HG02588 (cell line): Measurements from ENCODE around the gene F13A1.

Source experiments
- ATAC-seq: cut with Tn5 transposase; IDR thresholded peaks from one replicate; pipeline ENCODE4 v1.9.1; 2021; ENCODE audit warnings: mild to moderate bottlenecking, moderate library complexity; ENCODE audit not compliant: unreplicated experiment

Gene F13A1

DNA sequence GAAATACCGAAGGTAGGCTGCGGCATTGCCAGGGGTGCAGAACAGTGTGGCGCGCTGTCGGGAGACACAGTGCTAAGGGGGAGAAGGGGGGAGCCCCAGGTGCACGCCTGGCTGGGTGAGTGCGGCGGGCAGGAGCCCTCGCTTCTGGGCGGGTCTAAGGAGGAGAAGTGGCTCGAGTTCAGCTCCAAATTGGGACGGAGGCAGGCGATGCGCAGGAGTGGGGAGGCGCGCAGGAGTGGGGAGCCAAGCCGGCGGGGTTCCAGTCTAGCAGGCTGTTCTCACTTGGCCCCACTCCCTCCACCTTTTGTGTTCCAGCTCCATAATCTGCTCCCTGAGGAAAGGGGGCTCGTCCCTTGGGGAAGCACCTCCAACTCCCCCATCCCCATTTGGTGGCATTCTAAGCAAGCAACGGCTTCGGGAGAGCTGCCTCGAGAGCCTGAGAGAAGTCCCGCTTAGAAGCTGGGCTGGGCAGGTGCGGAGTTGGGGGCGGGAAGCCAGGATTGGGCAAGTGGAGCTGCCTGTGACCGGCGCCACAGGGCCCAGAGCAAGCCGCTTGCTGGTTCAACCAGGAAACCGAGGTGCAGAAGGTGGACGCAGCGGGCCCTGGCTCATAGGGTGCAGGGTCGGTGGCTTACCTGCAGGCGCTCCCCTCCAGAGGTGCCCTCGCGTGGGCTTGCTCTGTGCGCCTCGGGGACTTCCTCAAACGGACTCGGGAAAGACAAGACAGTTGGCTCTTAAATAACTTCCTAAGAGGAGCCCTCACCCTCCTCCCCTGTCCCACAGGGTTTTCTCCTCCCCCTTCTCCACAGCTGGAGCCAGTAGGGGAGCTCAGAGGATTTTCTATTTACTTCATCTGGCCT, at the start of gene F13A1:
F13A1 (minus strand) TSS at position 711 of the 860 bp plus-strand sequence. CDS start 1,998 bp downstream, outside the sequence.
- ATAC-seq = no peak

DNA sequence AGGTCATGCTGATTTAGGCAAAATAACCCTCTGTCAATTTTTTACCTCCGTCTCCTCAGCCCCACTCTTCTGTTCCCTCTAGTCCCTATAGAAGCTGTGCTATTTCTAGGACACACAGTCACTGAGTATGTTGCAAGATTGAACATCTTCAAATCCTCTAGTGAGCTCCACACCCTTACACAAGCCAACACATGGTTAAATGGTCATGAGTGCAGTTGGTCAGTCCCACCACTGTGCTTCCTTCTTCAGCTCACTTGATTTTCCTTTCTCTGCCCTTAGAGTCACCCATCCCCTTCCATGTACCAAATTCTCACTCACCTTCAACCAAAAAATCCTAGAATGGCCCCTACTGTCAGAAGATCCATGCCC, 48.2 kb upstream of the F13A1 start:
- no peak for ATAC-seq

DNA sequence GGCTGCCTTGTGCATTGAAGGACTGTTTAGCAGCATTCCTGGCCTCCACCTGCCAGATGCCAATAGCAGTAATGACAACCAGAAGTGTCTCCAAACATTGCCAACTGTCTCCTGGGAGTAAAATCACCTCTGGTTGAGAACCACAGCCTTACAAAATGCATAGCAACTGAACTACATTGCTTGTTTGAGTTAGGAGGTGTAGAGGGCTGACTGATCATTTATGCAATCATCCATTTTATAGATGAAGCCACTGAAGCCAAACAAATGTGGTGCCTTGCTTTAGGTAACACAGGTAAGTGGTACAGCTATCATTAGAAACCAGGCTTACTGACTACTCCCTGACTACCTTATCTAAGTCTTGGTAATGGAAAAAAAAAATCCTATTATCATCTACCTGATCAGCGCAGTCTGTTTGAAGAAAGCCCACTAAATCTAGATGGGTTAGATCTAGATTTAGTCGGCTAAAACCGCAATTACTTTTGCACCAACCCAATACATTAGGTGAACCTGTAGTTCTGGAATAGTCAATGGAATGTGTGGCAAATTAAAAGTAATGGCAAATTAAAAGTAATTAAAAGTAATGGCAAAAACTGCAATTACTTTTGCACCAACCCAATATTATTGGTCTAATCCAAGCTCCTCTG, 47.7 kb upstream of the F13A1 start:
- ATAC-seq = no peak

DNA sequence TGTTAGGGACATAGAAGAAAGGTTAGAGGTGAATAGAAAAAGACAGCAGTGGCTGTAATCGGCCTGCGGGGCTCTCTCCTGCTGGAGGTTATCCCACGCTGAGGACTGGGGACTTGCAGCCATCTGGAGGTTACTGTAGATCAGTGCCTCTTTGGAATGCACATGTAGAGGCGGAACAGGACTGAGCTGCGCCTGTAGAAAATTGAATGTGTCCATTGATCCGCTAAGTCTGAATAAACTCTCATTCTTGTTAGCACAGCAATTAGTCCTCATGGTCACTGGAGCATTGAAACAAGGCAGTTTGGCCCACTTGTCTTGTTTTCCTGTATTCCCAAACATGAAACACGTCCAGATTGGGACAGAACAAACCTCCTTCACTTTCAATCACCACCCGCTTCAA, 46.3 kb upstream of the F13A1 start:
- no peak for ATAC-seq

DNA sequence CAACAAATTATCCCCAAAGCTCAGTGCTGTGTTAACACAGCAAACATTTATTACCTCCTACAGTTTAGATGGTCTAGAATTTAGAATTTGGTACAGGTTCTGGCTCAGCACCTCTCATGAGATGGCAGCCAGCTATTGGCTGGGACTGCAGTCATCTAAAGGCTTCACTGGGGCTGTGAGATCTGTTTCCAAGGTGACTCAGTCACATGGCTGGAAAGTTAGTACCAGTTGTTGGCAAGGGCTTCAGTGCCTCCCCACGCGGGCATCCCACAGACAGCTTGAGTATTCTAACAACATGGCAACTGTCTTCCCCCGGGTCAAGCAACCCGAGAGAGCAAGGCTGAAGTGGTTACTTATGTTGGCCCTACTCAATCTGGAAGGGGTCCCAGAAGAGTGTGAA, 44.8 kb upstream of the F13A1 start:
- ATAC-seq = no peak

DNA sequence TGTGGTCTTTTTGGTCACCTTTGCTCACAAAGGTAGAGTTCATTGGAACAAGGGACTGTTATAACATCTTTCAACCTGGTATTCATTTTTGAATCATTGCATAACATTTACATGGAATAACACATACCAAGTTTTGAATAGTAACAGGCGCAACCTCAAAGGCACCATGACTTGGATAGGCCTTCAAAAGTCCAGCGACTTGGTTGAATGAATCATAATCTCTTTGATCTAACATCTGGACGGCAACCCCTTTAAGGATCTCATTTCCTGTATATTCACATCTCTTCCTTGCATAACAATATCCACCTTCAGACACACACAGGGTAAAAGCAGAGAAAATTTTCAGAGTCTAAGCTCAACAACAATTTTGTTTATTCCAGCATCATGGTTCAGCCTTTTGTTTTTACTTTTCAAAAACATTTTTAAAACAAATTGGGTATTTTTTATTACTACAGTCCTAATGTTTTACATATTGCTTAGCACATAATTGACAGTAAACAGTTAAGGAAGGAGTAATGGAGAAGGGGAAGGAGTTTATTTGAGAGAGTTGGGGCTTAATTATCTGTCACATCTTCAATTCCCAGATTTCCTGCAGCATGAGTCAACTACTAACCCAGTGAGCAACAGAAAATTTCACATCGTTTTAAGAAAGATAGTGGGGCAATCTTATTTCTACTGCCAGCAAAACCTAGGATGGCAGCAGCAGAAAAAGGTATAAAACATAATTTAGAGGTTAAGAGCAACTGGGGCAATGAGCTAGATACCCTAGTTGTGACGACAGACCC, 41.8 kb upstream of the F13A1 start:
- ATAC-seq = no peak

DNA sequence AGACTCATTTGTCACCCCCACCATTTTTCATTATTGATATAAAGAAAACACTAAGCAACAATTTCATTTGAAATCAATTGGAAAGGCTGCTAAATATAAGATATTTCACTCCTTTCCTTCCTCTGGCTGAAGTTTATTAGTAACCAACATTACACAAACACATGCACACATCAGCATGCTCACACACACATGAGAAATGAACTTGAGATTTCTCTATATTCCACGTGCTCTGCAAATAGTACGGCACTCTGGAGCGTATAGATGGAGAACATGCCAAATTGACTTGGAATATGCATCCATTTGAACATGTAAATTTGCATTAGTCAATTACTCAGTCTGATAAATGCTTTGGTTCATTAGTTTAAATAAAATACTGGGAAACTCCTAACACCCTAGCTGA, 37.1 kb upstream of the F13A1 start:
- ATAC-seq = no peak

- ATAC-seq = no peak
Observed at GRCh38 chr6:6357032-6357431, 36.6 kb upstream of the F13A1 start.

DNA sequence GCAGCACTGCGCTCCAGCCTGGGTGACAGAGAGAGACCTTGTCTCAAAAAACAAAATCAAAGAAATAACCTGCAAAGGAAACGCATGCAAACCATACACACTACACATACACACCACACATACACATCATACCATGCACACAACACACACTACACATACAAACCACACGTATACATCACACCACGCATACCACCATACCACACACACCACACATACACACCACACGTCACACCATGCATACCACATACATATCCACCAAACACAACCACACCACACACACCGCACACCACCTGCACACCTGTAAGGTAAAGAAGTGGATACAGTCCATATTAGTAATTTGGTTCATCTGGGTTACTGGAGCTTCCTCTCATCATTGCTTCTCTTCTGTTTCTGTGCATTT, 32.3 kb upstream of the F13A1 start:
- ATAC-seq = no peak

GRCh38 chr6:6351511-6352025, 31.1 kb upstream of the F13A1 start:
- ATAC-seq = no peak

- no peak for ATAC-seq
Observed at GRCh38 chr6:6350696-6351095, 30.2 kb upstream of the F13A1 start.

DNA sequence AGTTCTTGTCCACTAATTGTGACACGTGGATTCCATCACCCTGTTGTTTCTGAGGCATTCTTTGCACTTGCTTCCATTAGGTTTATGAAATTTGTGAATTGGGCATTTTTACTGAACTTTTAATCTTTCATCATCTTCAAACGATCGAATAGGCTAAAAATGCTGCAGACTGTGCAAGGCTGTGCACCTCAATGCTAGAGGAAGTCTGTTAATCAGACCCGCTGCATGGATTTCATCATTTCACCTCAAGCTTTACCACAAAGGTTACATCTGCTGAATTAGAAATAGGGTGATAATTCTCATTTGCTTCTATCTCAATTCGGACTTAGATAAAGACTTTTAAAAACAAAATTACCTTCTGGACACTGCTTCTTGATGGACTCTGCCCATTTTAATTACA, 27.8 kb upstream of the F13A1 start:
- ATAC-seq = no peak

DNA sequence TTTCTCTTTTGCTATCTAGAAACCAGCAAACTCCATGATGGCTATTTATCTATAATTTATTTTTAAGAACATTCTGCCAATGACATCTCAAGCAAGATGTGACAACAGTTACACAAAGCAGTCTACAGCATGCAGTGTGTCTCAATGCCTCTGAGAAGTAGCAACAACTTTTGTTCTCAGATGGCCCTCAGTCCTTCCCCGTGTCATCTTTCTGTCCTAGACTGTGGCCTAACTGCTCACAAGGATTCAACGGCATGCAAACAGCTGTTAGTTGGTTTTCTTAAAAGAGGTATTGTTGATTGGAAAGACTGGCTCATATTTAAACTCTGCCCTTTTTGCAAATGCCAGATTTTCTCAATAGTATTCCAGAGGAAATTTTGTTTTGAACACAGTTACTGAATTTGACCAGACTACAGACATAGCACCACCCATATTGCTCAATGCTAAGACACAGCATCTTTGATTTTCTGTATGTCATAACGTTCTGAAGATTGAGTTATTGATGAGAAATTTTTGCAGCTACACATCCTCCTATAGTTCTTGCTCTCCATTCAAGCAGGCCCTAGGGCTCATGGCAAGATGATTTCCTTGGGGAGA, 26.1 kb upstream of the F13A1 start:
- no peak for ATAC-seq

- ATAC-seq = no peak
Observed at GRCh38 chr6:6333501-6333900, 13.0 kb upstream of the F13A1 start.

- peak; percentile 22 for ATAC-seq
Observed at GRCh38 chr6:6332811-6333244, 12.4 kb upstream of the F13A1 start.

DNA sequence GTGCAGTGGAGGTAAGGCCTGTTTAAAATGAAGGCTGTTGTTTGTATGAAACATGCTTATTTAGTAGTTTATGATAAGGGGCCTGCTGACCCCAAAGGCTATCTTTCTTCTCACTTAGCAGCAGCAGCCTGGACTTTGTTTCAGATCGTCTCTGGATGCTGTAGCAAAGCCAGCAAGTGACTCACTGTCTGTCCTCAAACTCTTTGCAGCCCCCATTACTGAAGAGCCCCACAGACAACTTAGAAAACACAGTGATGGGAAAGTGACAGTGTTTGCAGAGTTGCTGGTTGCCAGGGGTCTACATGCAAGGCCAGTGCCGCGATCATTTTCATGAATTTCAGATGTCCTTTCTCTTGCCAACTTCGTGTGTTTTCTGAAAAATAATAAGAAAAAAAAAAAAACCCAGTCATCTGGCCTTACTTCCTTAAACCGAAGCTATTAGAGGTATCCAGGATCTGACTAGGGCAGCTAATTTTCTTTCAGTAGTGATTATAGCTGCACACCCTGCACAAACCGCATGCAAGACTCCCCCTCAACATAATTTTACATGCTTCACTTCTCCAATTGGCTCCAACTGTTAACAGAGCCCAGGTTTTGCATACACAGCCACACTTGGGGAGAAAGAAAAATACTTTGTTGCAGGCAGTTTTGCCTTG, 11.6 kb upstream of the F13A1 start:
- ATAC-seq = peak; percentile 73

GRCh38 chr6:6331393-6331792, 10.9 kb upstream of the F13A1 start:
- ATAC-seq = peak; percentile 44

DNA sequence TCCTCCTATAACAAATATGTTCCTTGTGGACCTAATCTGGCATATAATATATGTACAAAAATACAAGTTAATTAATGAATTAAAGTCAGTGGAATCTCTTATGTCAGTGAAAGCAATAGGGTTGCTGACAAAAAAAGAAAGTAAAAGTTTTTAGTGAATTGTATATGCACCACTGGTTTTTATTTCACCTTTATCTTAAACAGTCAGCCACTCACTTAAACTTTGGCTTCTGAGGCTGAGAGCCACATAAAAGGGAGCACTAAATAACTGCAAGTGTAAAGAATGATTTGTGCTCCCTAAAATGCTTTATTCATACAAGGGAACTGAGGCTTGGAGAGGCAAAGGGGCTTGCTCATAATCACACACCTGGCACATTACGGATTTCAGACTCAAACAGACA, 9.9 kb upstream of the F13A1 start:
- ATAC-seq = no peak

DNA sequence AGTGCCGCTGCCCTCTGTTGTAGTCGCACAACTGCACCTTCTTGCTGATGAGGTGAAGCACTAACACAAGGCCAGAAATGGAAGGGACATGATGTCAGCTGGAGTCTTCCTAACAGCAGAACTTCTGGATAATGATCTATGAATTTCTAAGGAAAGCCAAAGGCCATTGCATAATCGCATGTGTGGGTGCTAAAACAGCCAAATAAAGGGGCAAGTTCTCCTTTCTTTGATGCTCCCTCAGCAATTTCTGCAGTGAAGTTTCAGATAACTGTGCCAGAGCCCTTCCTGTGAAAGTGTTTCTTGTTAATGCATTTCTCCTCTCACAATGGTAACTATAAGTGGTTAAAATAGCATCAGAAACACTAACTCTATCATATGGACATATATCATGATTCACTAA, 8.0 kb upstream of the F13A1 start:
- ATAC-seq = no peak

GRCh38 chr6:6323352-6323751, 2.9 kb upstream of the F13A1 start:
- ATAC-seq = no peak

GRCh38 chr6:6320901-6321300, 439 bp upstream of the F13A1 start:
- no peak for ATAC-seq
